ENCODE measurements around the gene PSME2. TPM values are rescaled to one million over a fixed set of nuclear protein-coding genes. Genes with fewer than 3 reads are reported as not detected.

Gene PSME2
- total and polyA plus RNA-seq, 2 of the 13 experiments (the other 11 are each of a cell fraction or from before 2014, with no cell fraction given), result 332 to 716 TPM

DNA sequence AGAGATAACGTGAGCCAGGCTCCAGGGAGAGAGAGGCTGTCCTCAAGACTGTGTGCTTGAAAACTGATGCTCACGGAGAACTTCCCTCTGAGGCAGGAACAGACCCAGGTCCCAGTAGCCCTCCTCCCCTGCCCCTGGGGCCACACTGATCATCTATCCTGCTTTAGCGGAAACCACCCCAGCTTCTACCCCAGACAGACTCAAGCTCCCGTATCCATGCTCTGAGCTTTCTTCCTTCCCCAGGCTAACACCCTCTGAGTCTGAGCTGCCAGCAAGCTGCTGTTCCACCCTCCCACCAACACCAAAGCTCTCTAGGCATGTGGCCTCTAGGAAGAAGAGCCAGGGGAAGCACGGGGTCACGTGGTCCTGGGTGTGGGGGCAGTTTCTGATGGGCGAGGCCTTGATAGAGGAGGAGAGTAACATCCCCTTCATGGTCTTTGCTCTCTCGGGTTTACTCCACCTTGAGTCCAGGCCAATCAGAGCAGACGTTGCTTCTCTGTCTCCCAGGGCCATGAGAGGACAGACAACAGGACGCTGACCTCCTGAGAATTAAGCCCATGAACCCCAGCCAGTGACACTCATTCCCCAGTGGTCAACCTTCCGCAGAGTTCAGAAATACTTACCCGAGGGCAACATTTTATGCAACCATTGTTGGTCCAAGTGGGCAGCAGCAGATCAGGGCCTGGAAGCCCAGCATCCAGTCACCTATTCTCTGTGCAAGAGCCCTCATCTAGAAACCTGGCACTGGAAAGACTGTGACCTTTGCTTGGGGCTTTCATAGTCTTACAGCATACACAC, 50.9 kb downstream of the PSME2 start (continued):
- peak; percentile 94; the same call in 1 of the 2 replicates for TF ChIP-seq HINFP (CRISPR knock-in tag; IDR thresholded peaks at IDR 0.05; ENCODE audit: low read depth)
- TF ChIP-seq ZNF253 (CRISPR knock-in tag; IDR thresholded peaks at IDR 0.05; ENCODE audit: borderline replicate concordance), result no peak
- TF ChIP-seq SPEN (CRISPR knock-in tag; IDR thresholded peaks at IDR 0.05; ENCODE audit: low read depth), result peak; percentile 100
- TF ChIP-seq BHLHE40 (IDR thresholded peaks at IDR 0.05; ENCODE audit: low read length), result peak; percentile 80
- peak; percentile 93; the same call in 1 of the 2 replicates for TF ChIP-seq ZNF451 (CRISPR knock-in tag; IDR thresholded peaks at IDR 0.05)
- no peak for TF ChIP-seq HOXA7 (CRISPR knock-in tag; IDR thresholded peaks at IDR 0.05)
- peak; percentile 98 for TF ChIP-seq POGZ (CRISPR knock-in tag; IDR thresholded peaks at IDR 0.05)
- TF ChIP-seq SIN3A (IDR thresholded peaks at IDR 0.05; ENCODE audit: borderline replicate concordance, low read depth, low read length), result peak; percentile 97
- TF ChIP-seq ZNF432 (CRISPR knock-in tag; IDR thresholded peaks at IDR 0.05; ENCODE audit: borderline replicate concordance), result no peak
- TF ChIP-seq, protein P1, sequence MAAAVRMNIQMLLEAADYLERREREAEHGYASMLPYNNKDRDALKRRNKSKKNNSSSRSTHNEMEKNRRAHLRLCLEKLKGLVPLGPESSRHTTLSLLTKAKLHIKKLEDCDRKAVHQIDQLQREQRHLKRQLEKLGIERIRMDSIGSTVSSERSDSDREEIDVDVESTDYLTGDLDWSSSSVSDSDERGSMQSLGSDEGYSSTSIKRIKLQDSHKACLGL (CRISPR knock-in tag; IDR thresholded peaks at IDR 0.05), result peak; percentile 98
- no peak for TF ChIP-seq DNMT1 (CRISPR knock-in tag; IDR thresholded peaks at IDR 0.05)
- TF ChIP-seq HNRNPH1 (optimal IDR thresholded peaks at IDR 0.05; ENCODE audit: low read depth, low read length), result peak; percentile 97
- TF ChIP-seq ZNF615 (CRISPR knock-in tag; IDR thresholded peaks at IDR 0.05; ENCODE audit: borderline replicate concordance), result no peak
- TF ChIP-seq PAF1 (CRISPR knock-in tag; IDR thresholded peaks at IDR 0.05), result peak; percentile 99
- TF ChIP-seq RORA (CRISPR knock-in tag; IDR thresholded peaks at IDR 0.05), result no peak
- TF ChIP-seq ATRX (CRISPR knock-in tag; IDR thresholded peaks at IDR 0.05; ENCODE audit: borderline replicate concordance), result no peak
- peak; percentile 59 for TF ChIP-seq SIN3B (IDR thresholded peaks at IDR 0.05; ENCODE audit: low read length)
- TF ChIP-seq HDAC6 (IDR thresholded peaks at IDR 0.05; ENCODE audit: low read depth, low read length), result peak; percentile 64; the same call in 1 of the 2 replicates
- TF ChIP-seq KLF6 (CRISPR knock-in tag; IDR thresholded peaks at IDR 0.05), result peak; percentile 100
- no peak for TF ChIP-seq KAT2B (IDR thresholded peaks at IDR 0.05; ENCODE audit: borderline replicate concordance, low read depth, low read length)
- peak; percentile 74 for TF ChIP-seq FOSL2 (CRISPR knock-in tag; IDR thresholded peaks at IDR 0.05)
- TF ChIP-seq PHF20 (CRISPR knock-in tag; IDR thresholded peaks at IDR 0.05), result no peak
- peak; percentile 90 for TF ChIP-seq RBAK (CRISPR knock-in tag; IDR thresholded peaks at IDR 0.05)
- TF ChIP-seq, protein P2, sequence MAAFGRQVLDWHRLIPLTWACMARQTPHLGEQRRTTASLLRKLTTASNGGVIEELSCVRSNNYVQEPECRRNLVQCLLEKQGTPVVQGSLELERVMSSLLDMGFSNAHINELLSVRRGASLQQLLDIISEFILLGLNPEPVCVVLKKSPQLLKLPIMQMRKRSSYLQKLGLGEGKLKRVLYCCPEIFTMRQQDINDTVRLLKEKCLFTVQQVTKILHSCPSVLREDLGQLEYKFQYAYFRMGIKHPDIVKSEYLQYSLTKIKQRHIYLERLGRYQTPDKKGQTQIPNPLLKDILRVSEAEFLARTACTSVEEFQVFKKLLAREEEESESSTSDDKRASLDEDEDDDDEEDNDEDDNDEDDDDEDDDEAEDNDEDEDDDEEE (CRISPR knock-in tag; IDR thresholded peaks at IDR 0.05), result no peak
- TF ChIP-seq ZNF3 (CRISPR knock-in tag; IDR thresholded peaks at IDR 0.05), result peak; percentile 78; the same call in 1 of the 2 replicates
- TF ChIP-seq MIXL1 (CRISPR knock-in tag; IDR thresholded peaks at IDR 0.05), result peak; percentile 97
- TF ChIP-seq ZNF747 (CRISPR knock-in tag; IDR thresholded peaks at IDR 0.05; ENCODE audit: borderline replicate concordance), result peak; percentile 99; the same call in 1 of the 2 replicates
- TF ChIP-seq ZNF44 (CRISPR knock-in tag; IDR thresholded peaks at IDR 0.05), result peak; percentile 76
- TF ChIP-seq TCF12 (IDR thresholded peaks at IDR 0.05), result no peak
- peak; percentile 96; the same call in 1 of the 2 replicates for TF ChIP-seq TCF12 (CRISPR knock-in tag; IDR thresholded peaks at IDR 0.05)
- TF ChIP-seq FOXA1 (IDR thresholded peaks at IDR 0.05), result no peak
- peak; percentile 60 for TF ChIP-seq FOXA1 (CRISPR knock-in tag; IDR thresholded peaks at IDR 0.05)
